Medulla oblongata (tissue), 1 donor: Measurements from ENCODE around the gene SEC23B.
A peak's percentile ranks its signal among the peaks of the same experiment; 100 is the strongest.

Source experiments
- DNase-seq: peaks from one replicate; pipeline ENCODE4 v3.0.0-alpha.2; 2015; ENCODE audit errors: extremely low spot score

SEC23B gene

GRCh38 chr20:18587665-18588573 is 80.2 kb downstream of the SEC23B start, which contains the start of gene DTD1:
DTD1 (plus strand) TSS chr20:18588054; CDS start chr20:18588073, 19 bp downstream.
- DNase-seq = peak; percentile 93

- no peak for DNase-seq
These were observed 80.8 kb downstream of the SEC23B start for GRCh38 chr20:18588574-18588933.

- DNase-seq = peak; percentile 22
These were observed 82.4 kb downstream of the SEC23B start for GRCh38 chr20:18589941-18590674.

- DNase-seq = no peak
These were observed 88.5 kb downstream of the SEC23B start for GRCh38 chr20:18596270-18596669.

GRCh38 chr20:18609741-18610140 is 102.0 kb downstream of the SEC23B start:
- DNase-seq = no peak
